Panc1 (cell line): ENCODE data around the gene MIF4GD. TPM values are rescaled to one million over a fixed set of nuclear protein-coding genes. Genes with fewer than 3 reads are reported as not detected.
"Not testable (repeated sequence)": the region's sequence is repeated elsewhere in the genome, so short reads cannot be mapped to it uniquely, and the experiment has no call there.

Experiments used
- ATAC-seq: fragments of 200-7000 bp; cut with Tn5 transposase; 2 replicates; pipeline ENCODE4 v1.9.1; 2020; ENCODE audit warnings: mild to moderate bottlenecking, moderate library complexity
- BruUV-seq: library from RNA; stranded (reverse); fragments of 400-500 nt; replicated peaks from 2 replicates; lab custom pipeline; 2021; lab: Mats Ljungman, UMichigan
- CTCF ChIA-PET: fragments of 300-600 bp; sonication (Branson Sonifier 250); formaldehyde crosslinking; loops from one replicate; lab custom pipeline; 2022; ENCODE audit warnings: antibody characterized with exemption; lab: Charles Lee
- POLR2A ChIA-PET: fragments of 300-600 bp; sonication (Branson Sonifier 250); formaldehyde crosslinking; loops from one replicate; lab custom pipeline; 2022; ENCODE audit warnings: antibody characterized with exemption; lab: Charles Lee
- DNase-seq: peaks from one replicate; pipeline ENCODE4 v3.0.0-alpha.2; 2010; ENCODE audit warnings: low read depth, low spot score
- H3K27ac ChIP-seq: 2 replicates; pipeline ENCODE4 v1.5.1; 2011; ENCODE audit warnings: mild to moderate bottlenecking, low read length, inconsistent platforms
- H3K27me3 ChIP-seq: fragments of 200-500 bp; sonication (Bioruptor generic); 2 replicates; pipeline ENCODE4 v1.6.0; 2014; ENCODE audit warnings: low read length, inconsistent platforms; ENCODE audit not compliant: control insufficient read depth, insufficient read depth
- H3K36me3 ChIP-seq: fragments of 200-500 bp; sonication (Bioruptor generic); 2 replicates; pipeline ENCODE4 v1.5.1; 2014; ENCODE audit warnings: inconsistent platforms, mild to moderate bottlenecking, low read length, moderate library complexity; ENCODE audit not compliant: control insufficient read depth, insufficient read depth
- H3K4me1 ChIP-seq: 2 replicates; pipeline ENCODE4 v1.5.1; 2011; ENCODE audit warnings: inconsistent platforms, mild to moderate bottlenecking, low read length, moderate library complexity; ENCODE audit not compliant: control insufficient read depth, insufficient read depth
- H3K4me3 ChIP-seq, 2 experiments: 2 replicates each; pipeline ENCODE4 v1.5.1; 2011 to 2012; ENCODE audit warnings: low read depth in 2 of 2, low read length in 2 of 2, mild to moderate bottlenecking in 2 of 2, inconsistent platforms in 1 of 2, moderate library complexity in 1 of 2
- H3K9me3 ChIP-seq: fragments of 200-500 bp; sonication (Bioruptor generic); 2 replicates; pipeline ENCODE4 v1.5.1; 2014; ENCODE audit warnings: low read depth, mild to moderate bottlenecking, inconsistent platforms, low read length, moderate library complexity; ENCODE audit not compliant: control insufficient read depth, insufficient read depth
- POLR2AphosphoS5 ChIP-seq: IDR thresholded peaks from 2 replicates; pipeline ENCODE4 v1.6.1; 2012; ENCODE audit warnings: mild to moderate bottlenecking, low read depth, low read length, moderate library complexity
- SIN3A ChIP-seq: IDR thresholded peaks from 2 replicates; pipeline ENCODE4 v1.6.1; 2012; ENCODE audit warnings: low read depth, mild to moderate bottlenecking, low read length, moderate library complexity, borderline replicate concordance; ENCODE audit not compliant: insufficient read depth
- TCF7L2 ChIP-seq: IDR thresholded peaks from 2 replicates; pipeline ENCODE4 v1.6.1; 2011; ENCODE audit warnings: mild to moderate bottlenecking, low read depth, low read length, inconsistent platforms
- in situ Hi-C: cut with HindIII; loops from 2 replicates; pipeline ENCODE4 v1.10.0; 2016; ENCODE audit warnings: low sequenced_read_pairs, low pct_unique_long_range_greater_than_20kb
- intact Hi-C: fragments of 100-400 bp; cut with micrococcal nuclease; formaldehyde crosslinking; loops from one replicate; pipeline ENCODE4 v1.10.0; 2022; ENCODE audit not compliant: unreplicated experiment
- total RNA-seq: library from RNA; stranded (reverse); gene quantifications from one replicate; pipeline ENCODE4 v1.2.1, GENCODE V29; 2021; ENCODE audit not compliant: unreplicated experiment
- TF ChIP-seq, protein P1 (sequence below), 2 experiments: IDR thresholded peaks; 2 replicates each; pipeline ENCODE4 v1.6.1; 2011 to 2012; ENCODE audit warnings: low read depth in 2 of 2, control low read depth in 1 of 2, low read length in 1 of 2, mild to moderate bottlenecking in 1 of 2, moderate library complexity in 1 of 2; ENCODE audit not compliant: insufficient read depth in 1 of 2
- TF ChIP-seq, protein P2 (sequence below): fragments of 450-650 bp; IDR thresholded peaks from 2 replicates; pipeline ENCODE4 v1.5.1; 2017; ENCODE audit warnings: mild to moderate bottlenecking

MIF4GD gene
- total RNA-seq, 1 experiment from 2014 or later, result 34.4 TPM

DNA sequence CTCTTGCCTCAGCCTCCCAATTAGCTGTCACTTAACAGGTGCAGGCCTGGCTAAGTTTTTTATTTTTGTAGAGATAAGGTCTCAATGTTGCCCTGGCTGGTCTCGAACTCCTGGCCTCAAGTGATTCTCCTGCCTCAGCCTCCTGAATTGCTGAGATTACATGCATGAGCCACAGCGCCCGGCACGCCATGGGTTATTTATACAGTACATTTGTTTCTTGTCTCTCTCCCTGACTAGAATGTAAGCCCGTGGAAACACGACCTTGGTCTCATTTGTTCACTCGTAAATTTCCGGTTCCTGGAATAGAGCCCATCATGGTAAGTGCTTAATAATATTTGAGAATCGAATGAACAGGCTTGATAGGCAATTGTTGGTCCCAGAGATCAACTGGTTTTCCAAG lies 16.2 kb upstream of the MIF4GD start:
- H3K27ac ChIP-seq, result no peak overlapping the region
- H3K36me3 ChIP-seq, result peaks cover 2% of the 10 kb centered on the region; the same call in 1 of the 2 replicates
- no peaks in the 10 kb centered on the region for H3K27me3 ChIP-seq
- intact Hi-C loops, result no loop called here
- H3K4me3 ChIP-seq, result no peak overlapping the region
- H3K9me3 ChIP-seq, result no peaks in the 10 kb centered on the region
- no peak for TF ChIP-seq POLR2AphosphoS5
- TF ChIP-seq TCF7L2, result no peak
- TF ChIP-seq SIN3A, result no peak
- TF ChIP-seq, protein P1, sequence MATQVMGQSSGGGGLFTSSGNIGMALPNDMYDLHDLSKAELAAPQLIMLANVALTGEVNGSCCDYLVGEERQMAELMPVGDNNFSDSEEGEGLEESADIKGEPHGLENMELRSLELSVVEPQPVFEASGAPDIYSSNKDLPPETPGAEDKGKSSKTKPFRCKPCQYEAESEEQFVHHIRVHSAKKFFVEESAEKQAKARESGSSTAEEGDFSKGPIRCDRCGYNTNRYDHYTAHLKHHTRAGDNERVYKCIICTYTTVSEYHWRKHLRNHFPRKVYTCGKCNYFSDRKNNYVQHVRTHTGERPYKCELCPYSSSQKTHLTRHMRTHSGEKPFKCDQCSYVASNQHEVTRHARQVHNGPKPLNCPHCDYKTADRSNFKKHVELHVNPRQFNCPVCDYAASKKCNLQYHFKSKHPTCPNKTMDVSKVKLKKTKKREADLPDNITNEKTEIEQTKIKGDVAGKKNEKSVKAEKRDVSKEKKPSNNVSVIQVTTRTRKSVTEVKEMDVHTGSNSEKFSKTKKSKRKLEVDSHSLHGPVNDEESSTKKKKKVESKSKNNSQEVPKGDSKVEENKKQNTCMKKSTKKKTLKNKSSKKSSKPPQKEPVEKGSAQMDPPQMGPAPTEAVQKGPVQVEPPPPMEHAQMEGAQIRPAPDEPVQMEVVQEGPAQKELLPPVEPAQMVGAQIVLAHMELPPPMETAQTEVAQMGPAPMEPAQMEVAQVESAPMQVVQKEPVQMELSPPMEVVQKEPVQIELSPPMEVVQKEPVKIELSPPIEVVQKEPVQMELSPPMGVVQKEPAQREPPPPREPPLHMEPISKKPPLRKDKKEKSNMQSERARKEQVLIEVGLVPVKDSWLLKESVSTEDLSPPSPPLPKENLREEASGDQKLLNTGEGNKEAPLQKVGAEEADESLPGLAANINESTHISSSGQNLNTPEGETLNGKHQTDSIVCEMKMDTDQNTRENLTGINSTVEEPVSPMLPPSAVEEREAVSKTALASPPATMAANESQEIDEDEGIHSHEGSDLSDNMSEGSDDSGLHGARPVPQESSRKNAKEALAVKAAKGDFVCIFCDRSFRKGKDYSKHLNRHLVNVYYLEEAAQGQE (IDR thresholded peaks at IDR 0.05; ENCODE audit: insufficient read depth in 1 of 2, low read depth in 2 of 2, low read length in 1 of 2), result no peak
- TF ChIP-seq, protein P2, sequence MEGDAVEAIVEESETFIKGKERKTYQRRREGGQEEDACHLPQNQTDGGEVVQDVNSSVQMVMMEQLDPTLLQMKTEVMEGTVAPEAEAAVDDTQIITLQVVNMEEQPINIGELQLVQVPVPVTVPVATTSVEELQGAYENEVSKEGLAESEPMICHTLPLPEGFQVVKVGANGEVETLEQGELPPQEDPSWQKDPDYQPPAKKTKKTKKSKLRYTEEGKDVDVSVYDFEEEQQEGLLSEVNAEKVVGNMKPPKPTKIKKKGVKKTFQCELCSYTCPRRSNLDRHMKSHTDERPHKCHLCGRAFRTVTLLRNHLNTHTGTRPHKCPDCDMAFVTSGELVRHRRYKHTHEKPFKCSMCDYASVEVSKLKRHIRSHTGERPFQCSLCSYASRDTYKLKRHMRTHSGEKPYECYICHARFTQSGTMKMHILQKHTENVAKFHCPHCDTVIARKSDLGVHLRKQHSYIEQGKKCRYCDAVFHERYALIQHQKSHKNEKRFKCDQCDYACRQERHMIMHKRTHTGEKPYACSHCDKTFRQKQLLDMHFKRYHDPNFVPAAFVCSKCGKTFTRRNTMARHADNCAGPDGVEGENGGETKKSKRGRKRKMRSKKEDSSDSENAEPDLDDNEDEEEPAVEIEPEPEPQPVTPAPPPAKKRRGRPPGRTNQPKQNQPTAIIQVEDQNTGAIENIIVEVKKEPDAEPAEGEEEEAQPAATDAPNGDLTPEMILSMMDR, result no peak
- peaks cover 5% of the 10 kb centered on the region for H3K4me1 ChIP-seq
- ChIA-PET POLR2A (no interaction called here), CTCF (no interaction called here)
- in situ Hi-C loops, result no loop called here
- BruUV-seq, result no TSS peak
- no peak for ATAC-seq
- no peak for DNase-seq

DNA sequence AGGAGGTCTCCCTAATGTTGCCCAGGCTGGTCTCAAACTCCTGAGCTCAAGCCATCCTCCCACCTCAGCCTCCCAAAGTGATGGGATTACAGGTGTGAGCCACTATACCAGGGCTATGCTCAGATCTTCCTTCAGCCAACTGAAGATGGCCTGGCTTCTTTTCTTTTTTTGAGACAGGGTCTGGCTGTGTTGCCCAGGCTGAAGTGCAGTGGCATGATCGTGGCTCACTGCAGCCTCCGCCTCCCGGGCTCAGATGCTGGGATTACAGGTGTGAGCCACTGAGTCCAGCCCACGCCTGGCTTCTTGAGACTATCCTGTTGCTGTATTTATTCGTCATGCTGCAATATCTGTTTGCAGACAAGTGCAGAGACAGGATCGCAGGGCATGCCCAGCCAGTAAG lies 14.1 kb upstream of the MIF4GD start:
- Histone ChIP-seq H3K9me3 (no peaks in the 10 kb centered on the region), H3K4me3 (no peak overlapping the region), H3K27ac (no peak overlapping the region), H3K36me3 (peaks cover 2% of the 10 kb centered on the region; the same call in 1 of the 2 replicates), H3K27me3 (no peaks in the 10 kb centered on the region), H3K4me1 (peaks cover 5% of the 10 kb centered on the region)
- no TSS peak for BruUV-seq
- ChIA-PET CTCF (interaction anchor here (0.7 to 1.5 kb wide), 2 partner anchors 14 to 173 kb away, joined by 3 to 8 read pairs; partner anchors contain the start of gene MIF4GD), POLR2A (interaction anchor here (0.6 to 0.8 kb wide), 2 partner anchors 11 to 52 kb away, joined by 3 to 4 read pairs; no protein-coding TSS in a partner anchor)
- TF ChIP-seq, protein P1 (IDR thresholded peaks at IDR 0.05; ENCODE audit: insufficient read depth in 1 of 2, low read depth in 2 of 2, low read length in 1 of 2), result no peak
- no peak for TF ChIP-seq TCF7L2
- no peak for TF ChIP-seq SIN3A
- TF ChIP-seq POLR2AphosphoS5, result no peak
- TF ChIP-seq, protein P2, result no peak
- ATAC-seq, result no peak
- no peak for DNase-seq
- intact Hi-C loops, result no loop called here
- in situ Hi-C loops, result no loop called here

DNA sequence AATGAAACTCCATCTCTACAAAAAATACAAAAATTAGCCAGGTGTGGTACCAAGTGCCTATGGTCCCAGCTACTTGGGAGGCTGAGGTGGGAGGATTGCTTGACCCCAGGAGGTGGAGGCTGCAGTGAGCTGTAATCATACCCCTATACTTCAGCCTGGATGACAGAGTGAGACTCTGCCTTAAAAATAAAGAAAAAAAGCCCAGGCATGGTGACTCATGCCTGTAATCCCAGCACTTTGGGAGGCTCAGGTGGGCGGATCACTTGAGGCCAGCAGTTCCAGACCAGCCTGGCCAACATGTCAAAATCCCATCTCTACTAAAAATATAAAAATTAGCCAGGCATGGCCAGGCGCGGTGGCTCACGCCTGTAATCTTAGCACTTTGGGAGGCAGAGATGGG lies 9.2 kb upstream of the MIF4GD start:
- in situ Hi-C loops, H3K9me3 ChIP-seq, ATAC-seq, H3K4me3 ChIP-seq, CTCF ChIA-PET, H3K27me3 ChIP-seq, intact Hi-C loops, BruUV-seq, H3K36me3 ChIP-seq, H3K4me1 ChIP-seq, DNase-seq, POLR2A ChIA-PET, H3K27ac ChIP-seq: not testable (repeated sequence)
